Activated gamma-delta T cell treated with anti-CD3 and anti-CD28 coated beads, Interleukin-2, amount 50 U/mL, for 16 hours (primary cell): ENCODE measurements around the gene MGAM2.

Source experiments
- DNase-seq: peaks from one replicate; pipeline ENCODE4 v3.0.0-alpha.2; 2020; ENCODE audit warnings: low read depth

The MGAM2 gene

DNA sequence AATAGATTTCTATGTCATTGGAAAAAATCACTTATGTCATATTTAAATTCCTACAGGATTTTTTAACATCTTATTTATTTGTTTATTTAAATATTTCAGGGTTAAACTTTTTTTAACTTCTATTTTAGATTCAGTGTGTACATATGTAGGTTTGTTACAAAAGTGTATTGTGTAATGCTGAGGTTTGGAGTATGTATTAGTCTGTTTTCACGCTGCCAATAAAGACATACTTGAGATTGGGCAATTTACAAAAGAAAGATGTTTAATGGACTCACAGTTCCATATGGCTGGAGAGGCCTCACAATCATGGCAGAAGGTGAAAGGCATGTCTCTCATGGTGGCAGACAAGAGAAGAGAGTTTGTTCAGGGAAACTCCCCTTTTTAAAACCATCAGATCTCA lies 65.4 kb downstream of the MGAM2 start:
- no peak for DNase-seq

DNA sequence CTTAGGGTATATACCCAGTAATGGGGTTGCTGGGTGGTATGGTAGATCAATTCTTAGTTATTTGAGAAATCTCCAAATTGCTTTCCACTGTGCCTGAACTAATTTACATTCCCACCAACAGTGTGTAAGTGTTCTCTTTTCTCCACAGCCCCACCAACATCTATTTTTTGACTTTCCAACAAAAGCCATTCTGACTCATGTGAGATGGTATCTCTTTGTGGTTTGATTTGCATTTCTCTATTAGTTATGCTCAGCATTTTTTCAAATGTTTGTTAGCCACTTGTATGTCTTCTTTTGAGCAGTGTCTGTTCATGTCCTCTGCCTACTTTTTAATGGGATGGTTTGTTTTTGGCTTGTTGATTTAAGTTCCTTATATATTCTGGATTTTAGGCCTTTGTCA lies 66.4 kb downstream of the MGAM2 start:
- no peak for DNase-seq

DNA sequence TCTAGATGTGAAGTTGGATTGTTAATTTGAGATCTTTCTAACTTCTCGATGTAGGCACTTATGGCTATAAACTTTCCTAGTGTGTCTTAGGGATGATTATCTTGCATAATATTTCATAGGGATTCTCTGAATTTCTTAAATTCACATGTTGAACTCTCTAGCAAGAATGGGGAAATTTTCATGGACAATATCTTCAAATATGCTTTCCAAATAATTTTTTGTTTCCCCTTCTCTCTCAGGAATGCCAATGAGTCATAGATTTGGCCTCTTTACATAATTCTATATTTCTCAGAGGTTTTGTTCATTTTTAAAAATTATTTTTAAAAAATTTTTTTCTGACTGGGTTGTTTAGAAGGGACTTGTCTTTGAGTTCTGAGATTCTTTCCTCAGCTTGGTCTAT lies 68.9 kb downstream of the MGAM2 start:
- no peak for DNase-seq

GRCh38 chr7:142181211-142181610 lies 69.7 kb downstream of the MGAM2 start:
- DNase-seq: no peak

DNA sequence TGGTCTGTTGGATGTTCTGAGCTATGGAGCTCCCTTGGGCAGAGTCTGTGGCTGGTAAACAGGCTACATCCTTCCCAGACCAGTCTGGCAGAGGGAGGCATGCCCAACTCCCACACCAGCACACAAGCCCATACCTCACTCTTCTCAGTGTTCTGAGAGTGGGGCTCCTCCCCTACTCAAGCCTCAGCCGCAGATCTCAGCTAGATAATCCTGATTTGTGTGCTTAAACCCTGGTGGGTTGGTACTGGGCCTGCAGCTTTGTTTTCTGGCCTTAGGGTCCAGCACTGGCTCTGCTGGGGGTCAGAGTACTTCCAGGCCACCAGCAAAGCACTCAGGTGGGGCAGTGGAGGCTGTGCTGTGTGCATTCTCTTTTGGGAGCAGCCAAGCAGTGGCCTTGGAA lies 70.4 kb downstream of the MGAM2 start:
- no peak for DNase-seq

DNA sequence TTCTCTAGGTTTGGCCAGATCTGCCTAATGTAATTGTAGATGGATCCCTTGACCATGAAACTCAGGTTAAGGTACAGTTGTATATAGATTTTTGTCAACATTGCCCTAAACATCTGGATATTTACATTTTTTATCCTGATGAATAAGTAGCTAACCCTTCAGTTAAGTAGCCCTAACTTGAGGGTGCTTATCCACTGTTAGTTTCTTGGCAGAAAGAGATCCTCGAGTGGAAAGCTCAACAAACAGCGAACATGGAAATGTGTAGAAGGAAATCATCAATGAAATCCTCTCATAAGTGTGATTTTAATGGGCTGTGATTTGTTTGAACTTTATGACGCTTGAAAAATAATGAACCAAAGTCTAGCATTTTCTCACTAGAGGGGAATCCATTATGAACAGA lies 73.6 kb downstream of the MGAM2 start:
- DNase-seq: no peak

- no peak for DNase-seq
Observed at GRCh38 chr7:142185801-142186200, 74.3 kb downstream of the MGAM2 start.

DNA sequence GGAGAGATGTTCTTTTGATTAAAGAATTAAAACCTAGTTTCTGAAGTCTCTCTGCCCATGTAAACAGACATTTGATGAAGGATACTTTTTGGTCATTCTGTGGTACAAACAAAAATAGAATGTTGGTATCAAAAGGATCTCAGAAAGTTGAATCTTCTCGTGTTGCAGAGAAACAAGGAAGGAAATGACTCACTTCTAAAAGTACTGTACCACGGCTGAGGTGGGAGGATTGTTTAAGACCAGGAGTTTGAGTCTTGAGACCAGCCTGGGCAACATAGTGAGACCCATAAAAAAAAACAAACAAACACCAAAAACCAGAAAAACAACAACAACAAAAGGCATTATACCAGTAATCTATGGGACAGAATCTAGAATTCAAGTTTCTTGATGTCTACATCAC lies 76.6 kb downstream of the MGAM2 start:
- no peak for DNase-seq

- no peak for DNase-seq
Observed at GRCh38 chr7:142188846-142189245, 77.3 kb downstream of the MGAM2 start.

DNA sequence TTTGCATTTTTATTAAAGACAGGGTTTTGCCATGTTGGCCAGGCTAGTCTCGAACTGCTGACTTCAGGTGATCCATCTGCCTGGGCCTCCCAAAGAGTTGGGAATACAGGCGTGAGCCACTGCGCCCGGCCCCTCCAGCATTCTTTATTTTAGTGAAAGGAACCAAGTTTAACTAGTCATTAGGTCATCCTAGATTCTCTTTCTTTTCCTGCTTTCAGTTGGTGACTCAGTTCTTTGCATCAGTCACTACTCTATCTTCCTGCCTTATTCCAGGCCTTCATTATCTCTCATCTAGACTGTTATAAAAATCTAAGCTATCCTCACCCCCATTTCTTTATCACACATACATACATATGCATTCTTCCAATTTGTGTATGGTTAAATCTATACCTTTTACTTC lies 82.7 kb downstream of the MGAM2 start:
- no peak for DNase-seq

GRCh38 chr7:142196066-142196840 lies 84.7 kb downstream of the MGAM2 start:
- no peak for DNase-seq

DNA sequence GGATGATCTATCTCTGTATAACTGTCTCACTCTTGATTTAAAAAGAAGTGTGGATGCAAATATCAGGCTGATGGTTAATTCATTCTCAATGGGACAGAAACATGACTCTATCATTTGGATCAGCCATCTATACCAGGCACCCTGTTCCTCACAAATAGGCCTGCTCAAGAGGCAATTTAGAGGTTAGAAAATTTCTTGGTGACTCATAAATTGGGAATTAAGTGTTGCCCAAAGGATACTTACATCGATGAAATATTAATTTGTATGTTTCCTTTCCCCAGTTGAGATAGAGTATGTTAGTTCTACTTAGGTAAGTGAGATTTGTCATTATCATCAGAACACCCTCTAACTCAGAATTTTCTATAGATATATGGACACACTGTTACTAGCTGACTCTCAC lies 88.7 kb downstream of the MGAM2 start:
- no peak for DNase-seq

- no peak for DNase-seq
Observed at GRCh38 chr7:142228537-142229104, 117.1 kb downstream of the MGAM2 start.

- DNase-seq: no peak
Observed at GRCh38 chr7:142231716-142232115, 120.2 kb downstream of the MGAM2 start.

GRCh38 chr7:142240546-142240945 lies 129.0 kb downstream of the MGAM2 start:
- no peak for DNase-seq

- DNase-seq: no peak
Observed at GRCh38 chr7:142243823-142244222, 132.3 kb downstream of the MGAM2 start.

DNA sequence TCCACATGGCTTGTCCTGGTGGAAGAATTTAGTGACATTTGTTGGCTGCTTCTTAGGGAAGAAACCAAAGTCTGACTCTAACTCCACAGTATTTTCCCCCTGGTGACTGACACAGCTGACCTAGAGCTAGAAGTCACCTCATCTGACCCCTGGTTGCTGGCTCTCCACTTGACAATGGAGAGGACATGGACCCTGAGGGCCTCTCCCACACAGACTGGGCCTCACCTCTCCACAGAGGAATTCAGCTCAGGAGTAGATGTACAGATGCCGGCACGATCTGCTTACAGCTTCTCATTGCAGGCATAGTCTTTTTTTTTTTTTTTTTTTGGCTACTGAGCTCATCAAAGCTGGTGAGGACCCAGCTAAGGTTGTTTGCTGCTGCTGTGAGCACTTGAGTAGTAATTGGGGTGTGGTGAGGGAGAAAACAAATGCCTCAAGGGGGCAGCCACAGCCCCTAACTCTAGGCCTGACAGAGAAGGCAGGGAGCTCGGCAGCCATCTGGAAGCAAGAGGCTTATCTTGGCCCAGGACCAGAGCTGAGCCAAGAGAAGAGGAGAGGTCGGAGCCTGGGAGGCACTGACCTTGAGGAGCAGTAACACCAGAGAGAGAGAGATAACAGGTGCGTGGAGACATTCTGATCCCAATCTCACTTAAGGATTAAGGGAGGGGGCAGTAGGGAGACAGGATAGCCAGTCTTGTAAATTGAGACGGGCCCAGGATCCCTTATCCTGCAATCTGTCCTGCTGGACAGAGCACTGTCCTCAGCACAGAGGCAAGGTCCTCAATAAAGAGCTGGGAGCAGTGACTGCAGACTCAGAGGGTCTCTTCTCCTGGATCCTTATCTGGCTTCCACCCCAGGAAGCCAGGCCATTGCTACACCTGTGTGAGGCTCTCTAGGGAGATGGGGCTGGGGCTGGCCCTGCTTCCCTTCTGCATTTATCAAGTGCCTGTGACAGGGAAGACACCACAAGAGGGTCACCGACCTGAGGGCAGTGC lies 136.9 kb downstream of the MGAM2 start:
- DNase-seq: no peak

- DNase-seq: no peak
Observed at GRCh38 chr7:142249918-142250317, 138.4 kb downstream of the MGAM2 start.

DNA sequence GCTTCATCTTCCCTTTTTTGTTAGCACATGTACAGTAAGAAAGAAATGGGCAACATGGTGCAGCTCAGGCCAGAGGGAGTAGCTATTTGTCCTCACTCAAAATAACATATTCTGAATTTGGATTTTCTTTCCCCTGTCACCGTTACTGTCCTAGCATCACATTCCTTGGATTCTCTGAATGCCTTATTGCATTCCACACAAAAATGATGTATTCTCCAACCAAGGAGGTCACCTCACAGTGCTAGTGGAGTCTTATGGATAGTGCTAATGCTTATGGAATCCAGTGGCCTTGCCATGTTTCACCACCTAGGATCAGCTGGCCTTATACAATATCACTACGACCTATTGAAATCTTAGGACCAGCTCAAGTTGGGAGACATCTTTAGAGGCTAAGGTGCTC lies 139.2 kb downstream of the MGAM2 start:
- no peak for DNase-seq

- no peak for DNase-seq
Observed at GRCh38 chr7:142257958-142258357, 146.4 kb downstream of the MGAM2 start, which contains the start of gene PRSS58. PRSS58 (minus strand) TSS chr7:142258058; CDS start chr7:142257707, 351 bp downstream.

DNA sequence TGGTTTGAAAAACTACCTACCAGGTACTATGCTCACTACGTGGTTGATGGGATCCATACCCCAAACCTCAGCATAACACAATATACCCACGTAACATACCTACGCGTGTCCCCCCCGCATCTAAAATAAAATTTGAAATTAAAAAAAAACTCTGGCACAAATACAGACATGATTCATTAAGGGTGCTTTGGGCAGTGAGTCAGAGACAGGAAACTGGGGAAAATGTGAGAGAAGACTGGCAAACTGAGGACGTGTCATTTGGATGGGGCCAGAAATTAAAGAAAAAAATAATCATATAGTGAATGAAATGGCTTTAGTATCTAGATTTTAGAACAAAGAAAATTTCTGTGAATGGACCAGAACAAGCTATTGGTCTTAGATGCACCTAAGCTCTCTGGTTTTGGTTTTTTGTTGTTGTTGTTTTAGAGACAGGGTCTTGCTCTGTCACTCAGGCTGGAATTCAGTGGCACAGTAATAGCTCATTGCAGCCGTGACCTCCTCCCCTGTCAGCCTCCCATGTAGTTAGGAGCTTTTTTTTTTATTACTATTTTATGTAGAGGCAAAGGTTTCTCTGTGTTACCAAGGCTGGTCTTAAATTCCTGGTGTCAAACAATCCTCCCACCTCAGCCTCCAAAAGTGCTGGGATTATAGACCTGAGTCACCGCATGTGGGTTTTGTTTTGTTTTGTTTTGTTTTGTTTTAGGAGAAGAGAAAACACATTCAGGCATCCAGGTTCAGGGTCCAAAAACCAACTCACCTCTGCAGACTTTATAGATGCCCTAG lies 152.3 kb downstream of the MGAM2 start:
- DNase-seq: no peak
